SU-DHL-6 (cell line): ENCODE data around the gene NUP85.

Experiments used
- EZH2phosphoT487 ChIP-seq: fragments of 200-600 bp; sonication (generic), shearing (Covaris generic); conservative IDR thresholded peaks from 2 replicates; pipeline ENCODE4 v1.6.1; 2018; ENCODE audit warnings: mild to moderate bottlenecking, antibody characterized with exemption, low read length, moderate library complexity, mixed read lengths
- TF ChIP-seq, protein P1 (sequence below): fragments of 200-600 bp; sonication (generic); IDR thresholded peaks from one replicate; pipeline ENCODE4 v1.5.1; 2017; ENCODE audit warnings: antibody characterized with exemption, mild to moderate bottlenecking, low read length, moderate library complexity; ENCODE audit not compliant: insufficient read depth, poor library complexity, severe bottlenecking

DNA sequence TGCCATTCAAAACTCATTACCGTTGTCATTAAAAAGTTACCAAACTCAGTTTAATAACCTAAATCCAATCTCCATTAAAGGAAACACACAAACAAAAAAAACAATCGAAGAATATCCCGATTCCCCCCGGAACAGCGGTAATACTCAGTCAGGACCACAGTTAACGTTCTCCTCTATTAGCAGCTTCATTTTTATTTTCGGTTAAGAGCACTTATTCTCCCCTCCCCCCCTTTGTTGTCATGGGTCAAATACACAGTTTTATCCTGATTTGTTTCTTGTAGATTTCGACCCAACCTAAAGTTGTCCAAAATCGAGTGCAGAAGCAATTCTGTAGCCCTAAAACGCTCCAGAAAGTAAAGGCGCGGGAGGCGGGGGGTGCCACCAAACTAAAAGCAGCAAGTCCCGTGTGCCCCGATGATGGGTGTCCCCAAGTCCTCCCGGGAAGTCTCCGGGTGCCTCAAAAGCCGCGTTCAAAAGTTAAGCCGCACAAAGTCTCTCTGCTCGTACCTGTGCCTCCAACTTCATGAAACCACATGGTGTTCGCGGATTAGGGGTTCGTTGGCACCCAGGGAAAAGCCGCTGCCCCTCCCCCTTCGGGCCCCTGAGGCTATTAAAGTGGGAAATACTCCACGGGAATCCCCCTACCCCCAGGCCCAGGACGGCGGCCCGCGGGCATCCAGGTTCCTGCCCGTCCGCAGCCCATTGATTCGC, 23.7 kb upstream of the NUP85 start:
- TF ChIP-seq EZH2phosphoT487 = no peak
- TF ChIP-seq, protein P1, sequence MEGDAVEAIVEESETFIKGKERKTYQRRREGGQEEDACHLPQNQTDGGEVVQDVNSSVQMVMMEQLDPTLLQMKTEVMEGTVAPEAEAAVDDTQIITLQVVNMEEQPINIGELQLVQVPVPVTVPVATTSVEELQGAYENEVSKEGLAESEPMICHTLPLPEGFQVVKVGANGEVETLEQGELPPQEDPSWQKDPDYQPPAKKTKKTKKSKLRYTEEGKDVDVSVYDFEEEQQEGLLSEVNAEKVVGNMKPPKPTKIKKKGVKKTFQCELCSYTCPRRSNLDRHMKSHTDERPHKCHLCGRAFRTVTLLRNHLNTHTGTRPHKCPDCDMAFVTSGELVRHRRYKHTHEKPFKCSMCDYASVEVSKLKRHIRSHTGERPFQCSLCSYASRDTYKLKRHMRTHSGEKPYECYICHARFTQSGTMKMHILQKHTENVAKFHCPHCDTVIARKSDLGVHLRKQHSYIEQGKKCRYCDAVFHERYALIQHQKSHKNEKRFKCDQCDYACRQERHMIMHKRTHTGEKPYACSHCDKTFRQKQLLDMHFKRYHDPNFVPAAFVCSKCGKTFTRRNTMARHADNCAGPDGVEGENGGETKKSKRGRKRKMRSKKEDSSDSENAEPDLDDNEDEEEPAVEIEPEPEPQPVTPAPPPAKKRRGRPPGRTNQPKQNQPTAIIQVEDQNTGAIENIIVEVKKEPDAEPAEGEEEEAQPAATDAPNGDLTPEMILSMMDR = no peak
